ENCODE measurements around the gene LITAFD.
"Not testable (repeated sequence)": the region's sequence is repeated elsewhere in the genome, so short reads cannot be mapped to it uniquely, and the experiment has no call there.

LITAFD gene

DNA sequence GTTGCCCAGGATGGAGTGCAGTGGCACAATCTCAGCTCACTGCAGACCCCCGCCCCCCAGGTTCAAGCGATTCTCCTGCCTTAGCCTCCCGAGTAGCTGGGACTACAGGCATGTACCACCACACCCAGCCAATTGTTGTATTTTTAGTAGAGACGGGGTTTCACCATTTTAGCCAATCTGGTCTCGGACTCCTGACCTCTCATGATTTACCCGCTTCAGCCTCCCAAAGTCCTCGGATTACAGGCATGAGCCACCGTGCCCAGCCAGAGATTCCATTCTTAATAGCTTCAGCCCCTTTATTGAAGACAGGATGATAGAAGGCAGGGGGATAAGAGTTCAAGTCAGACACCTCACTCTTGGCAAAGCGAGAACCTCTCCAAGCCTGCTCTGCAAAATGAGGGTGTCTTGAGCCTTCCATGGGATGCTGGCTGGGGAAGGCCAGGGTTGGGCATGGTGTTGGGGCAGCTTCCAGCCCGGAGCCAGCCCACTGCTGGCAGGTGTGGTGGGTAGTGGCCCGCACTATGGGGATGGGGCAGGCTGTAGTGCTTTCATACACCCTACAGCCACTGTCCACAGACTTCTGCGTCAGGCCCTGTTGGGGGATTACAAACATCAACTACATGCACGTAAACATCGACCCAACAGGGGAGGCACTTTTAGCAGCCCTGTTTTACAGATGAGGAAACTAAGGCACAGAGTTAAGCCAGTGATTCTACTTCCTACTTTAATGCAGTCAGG, 16.8 kb upstream of the LITAFD start:
- no peak overlapping the region for H3K27ac Mint-ChIP-seq
- no peak overlapping the region for H3K4me3 Mint-ChIP-seq
- ATAC-seq, result no peak
- peaks cover 11% of the 10 kb centered on the region for H3K36me3 Mint-ChIP-seq
- no peaks in the 10 kb centered on the region for H3K9me3 Mint-ChIP-seq
- H3K4me1 Mint-ChIP-seq, result peaks cover 76% of the 10 kb centered on the region
- H3K27me3 Mint-ChIP-seq, result no peaks in the 10 kb centered on the region

DNA sequence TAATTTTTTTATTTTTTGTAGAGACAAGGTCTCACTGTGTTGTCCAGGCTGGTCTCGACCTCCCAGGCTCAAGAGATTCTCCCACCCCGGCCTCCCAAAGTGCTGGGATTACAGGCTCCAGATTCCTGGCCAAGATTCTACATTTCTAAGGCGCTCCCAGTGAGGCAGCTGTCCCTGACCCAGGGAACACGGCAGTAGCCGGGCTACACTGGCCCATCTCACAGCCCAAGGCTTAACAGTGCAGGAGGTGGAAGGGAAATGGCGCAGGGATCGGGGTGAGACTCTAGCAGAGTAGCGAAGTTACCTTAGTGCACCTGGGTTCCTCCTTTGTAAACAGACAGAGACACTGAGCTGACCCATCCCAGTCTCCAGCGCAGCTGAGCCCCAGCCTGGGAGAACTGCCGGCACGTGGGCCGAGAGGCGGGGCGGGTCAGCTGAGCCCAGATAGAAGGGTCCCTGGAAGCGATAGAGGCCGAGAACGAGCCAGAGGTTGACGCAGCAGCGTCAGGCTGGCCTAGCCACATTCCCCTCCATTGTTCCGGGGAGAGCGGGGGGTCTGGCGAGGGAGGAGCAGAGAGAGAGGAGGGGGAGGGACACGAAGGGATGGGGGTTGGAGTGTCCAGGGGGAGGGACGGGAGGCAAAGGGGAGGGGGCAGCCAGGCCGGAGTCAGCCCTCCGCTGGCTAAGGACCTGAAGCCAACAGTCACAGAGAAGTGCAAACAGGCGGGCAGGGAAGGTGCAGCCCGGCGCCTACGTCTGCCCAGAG, 15.8 kb upstream of the LITAFD start:
- Mint-ChIP-seq H3K27me3 (no peaks in the 10 kb centered on the region), H3K36me3 (peaks cover 9% of the 10 kb centered on the region), H3K27ac (no peak overlapping the region), H3K4me3 (peak overlapping the region; percentile 75), H3K9me3 (no peaks in the 10 kb centered on the region), H3K4me1 (peaks cover 77% of the 10 kb centered on the region)
- ATAC-seq, result no peak

DNA sequence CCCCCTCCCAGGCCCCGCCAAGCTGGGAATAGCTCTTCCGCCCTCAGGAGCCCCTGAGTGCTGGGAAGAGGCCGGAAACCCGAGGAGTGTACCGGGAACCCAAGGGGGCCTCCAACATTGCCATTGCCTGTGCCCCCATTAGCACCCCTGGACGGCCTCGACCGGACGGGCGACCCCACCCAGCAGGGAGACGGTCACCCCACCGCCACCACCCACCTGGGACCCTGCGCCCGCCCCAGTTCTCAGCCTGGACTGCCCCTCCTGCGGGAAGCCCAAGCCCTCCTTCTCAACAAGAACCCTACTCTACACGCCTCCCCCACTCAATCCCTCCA, 15.3 kb upstream of the LITAFD start:
- peaks cover 6% of the 10 kb centered on the region for H3K36me3 Mint-ChIP-seq
- H3K27ac Mint-ChIP-seq, result peak overlapping the region; percentile 82
- H3K4me3 Mint-ChIP-seq, result peak overlapping the region; percentile 96
- no peak for ATAC-seq
- H3K9me3 Mint-ChIP-seq, result no peaks in the 10 kb centered on the region
- peaks cover 74% of the 10 kb centered on the region for H3K4me1 Mint-ChIP-seq
- H3K27me3 Mint-ChIP-seq, result no peaks in the 10 kb centered on the region

DNA sequence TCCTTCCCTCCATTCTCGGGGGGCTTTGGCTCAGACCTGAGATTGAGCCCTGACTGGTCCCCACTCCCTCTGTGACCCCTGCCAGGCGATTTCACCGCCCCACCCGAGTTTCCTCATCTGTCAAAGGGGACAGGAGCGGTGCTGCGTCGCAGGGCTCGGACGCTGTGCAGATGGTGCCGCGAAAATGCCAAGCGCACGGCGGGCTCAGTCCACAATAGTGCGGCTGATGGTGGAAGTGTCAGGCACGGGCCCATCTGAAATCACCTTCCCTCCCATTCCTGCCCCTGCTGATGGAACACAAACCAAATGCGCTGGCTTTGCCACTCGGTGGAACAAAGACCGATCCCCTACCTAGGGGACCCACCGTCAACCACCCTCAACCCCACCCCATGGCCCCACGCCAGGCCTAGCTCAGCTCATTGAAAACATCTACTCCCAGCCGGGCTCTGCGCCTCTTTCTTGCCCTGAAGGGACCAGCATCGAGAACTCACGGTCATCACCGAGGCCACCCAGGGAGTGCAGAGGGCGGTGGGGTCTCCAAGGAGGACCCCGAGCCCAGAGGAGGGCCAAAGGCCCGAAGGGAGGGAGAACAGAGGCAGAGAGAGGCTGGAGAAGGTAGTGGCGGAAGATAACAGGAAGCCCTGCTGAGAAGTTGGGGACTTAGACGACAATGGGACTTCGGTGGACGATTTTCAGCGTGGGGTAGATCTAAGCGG, 14.8 kb upstream of the LITAFD start:
- H3K27me3 Mint-ChIP-seq, result no peaks in the 10 kb centered on the region
- ATAC-seq, result no peak

DNA sequence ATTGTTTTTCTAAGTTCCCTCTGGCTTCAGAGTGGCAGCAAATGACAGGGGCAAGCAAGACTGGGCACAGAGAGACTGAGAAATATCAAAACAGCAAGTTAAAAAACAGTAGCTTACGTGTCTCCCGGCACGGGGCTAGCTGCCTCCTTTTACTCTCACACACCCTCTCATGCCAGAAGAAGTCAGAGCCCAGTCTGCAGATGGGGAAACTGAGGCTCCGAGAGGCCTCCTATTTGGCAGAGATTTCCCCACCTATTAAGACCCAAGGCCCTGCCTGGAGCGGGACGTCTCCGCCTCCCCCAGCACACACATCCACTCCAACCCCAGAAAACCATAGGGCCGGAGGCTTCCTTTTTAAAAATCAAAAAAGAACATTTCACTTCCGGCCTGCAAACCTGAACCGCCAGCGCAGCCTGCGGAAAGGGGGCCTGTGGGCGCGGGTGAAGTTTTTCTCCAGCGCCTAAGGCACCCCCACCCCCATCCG, 14.2 kb upstream of the LITAFD start:
- Mint-ChIP-seq H3K4me1 (peaks cover 67% of the 10 kb centered on the region), H3K4me3 (peak overlapping the region; percentile 96), H3K27ac (peak overlapping the region; percentile 82), H3K36me3 (peaks cover 6% of the 10 kb centered on the region), H3K27me3 (no peaks in the 10 kb centered on the region), H3K9me3 (no peaks in the 10 kb centered on the region)
- no peak for ATAC-seq

More for the DNA sequence above, 14.8 kb upstream of the LITAFD start:
- Mint-ChIP-seq H3K36me3 (peaks cover 6% of the 10 kb centered on the region), H3K4me1 (peaks cover 71% of the 10 kb centered on the region), H3K9me3 (no peaks in the 10 kb centered on the region), H3K27ac (peak overlapping the region; percentile 82), H3K4me3 (peak overlapping the region; percentile 96)

DNA sequence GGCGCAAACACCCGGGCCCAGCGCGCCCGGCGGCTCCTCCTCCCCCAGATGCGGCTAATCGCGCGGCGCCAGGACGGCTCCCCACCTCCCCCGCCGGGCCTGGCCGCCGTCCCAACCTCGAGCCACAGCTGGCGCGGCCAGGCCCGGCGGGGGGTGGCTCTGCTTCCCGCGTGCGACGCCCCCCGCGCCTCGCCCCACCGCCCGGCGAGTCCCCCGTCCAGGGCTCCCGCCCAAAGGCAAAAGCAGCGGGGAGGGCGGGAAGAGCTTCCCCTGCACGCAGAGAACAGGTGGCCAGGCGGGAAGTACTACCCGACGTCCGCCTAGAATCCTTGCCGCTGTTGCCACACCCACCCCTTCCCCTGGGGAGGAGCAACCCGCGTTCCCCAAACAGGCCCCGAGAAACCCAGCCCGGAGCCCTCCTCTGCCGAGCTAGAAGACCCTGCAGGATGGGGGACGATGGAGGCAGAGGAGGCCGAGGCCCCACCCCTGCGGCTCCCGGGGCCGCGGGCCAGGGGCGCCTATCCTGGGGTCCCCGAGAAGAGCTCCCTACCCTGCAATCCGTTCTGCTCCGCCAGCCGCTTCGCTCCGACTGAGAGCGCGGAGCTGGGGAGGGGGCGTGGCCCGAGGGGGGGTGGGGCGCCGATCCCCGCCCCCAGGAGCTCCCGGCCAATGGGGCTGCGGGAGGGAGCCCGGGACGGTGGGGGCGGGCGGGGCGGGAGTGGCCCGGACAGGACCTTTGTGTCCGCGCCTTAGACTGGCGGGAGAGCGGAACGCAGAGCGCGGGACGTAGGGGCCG, 13.5 kb upstream of the LITAFD start, which contains the start of gene CARHSP1:
Gene CARHSP1, minus strand, starts transcription at position 591 of the 796 bp plus-strand sequence. CDS start 9,678 bp downstream, outside the sequence.
- Mint-ChIP-seq H3K9me3 (no peaks in the 10 kb centered on the region), H3K36me3 (peaks cover 6% of the 10 kb centered on the region), H3K4me1 (peaks cover 67% of the 10 kb centered on the region), H3K27ac (peak within 1 kb of the TSS; percentile 82), H3K4me3 (peak within 1 kb of the TSS; percentile 96), H3K27me3 (no peaks in the 10 kb centered on the region)
- ATAC-seq, result peak; percentile 89

DNA sequence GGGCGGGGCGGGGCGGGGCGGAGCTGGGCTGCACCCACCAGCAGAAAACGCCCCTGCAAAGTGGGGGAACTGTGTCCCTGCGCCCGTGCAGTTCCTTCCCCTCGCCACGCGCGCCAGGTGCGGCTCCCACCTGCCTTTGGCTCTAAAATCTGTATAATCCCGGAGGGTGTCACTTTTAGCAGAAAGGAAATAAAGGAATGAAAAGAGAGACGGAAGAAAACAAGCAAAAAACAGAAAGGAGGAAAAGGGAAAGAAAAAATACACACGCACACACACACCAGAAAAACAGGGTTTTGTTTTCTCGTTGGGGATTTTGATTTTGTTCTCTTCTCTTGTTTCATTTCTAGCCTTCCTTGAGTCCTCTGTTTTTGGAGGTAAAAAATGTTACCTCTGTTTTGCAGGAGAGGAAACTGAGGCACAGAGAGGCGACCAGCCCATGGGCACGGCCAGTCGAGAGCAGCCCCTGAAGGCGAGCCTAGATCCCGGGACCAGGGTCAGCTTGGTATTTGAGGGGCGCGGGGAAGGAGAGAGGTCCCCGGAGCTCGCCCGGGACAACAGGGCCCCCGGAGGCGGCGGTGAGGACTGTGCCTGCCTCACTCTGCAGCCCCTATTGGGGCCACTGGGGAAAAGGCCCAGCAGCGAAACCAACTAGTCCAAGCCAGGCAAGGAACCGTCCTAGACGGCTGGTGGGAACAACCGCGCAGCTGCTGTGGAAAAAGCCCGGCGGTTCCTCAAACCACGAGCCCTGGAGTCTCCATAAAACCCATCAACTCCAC, 12.8 kb upstream of the LITAFD start:
- no peak for ATAC-seq
- no peaks in the 10 kb centered on the region for H3K27me3 Mint-ChIP-seq
- H3K4me1 Mint-ChIP-seq, result peaks cover 61% of the 10 kb centered on the region
- no peaks in the 10 kb centered on the region for H3K9me3 Mint-ChIP-seq
- peak overlapping the region; percentile 96 for H3K4me3 Mint-ChIP-seq
- H3K36me3 Mint-ChIP-seq, result peaks cover 6% of the 10 kb centered on the region
- peak overlapping the region; percentile 82 for H3K27ac Mint-ChIP-seq

DNA sequence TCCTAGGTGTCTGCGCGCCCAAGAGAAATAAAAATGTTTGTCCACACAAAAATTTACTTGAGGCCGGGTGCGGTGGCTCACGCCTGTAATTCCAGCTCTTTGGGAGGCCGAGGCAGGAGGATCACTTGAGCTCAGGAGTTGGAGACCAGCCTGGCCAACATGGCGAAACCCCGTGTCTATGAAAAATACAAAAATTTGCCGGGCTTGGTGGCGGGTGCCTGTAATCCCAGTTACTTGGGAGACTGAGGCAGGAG, 12.2 kb upstream of the LITAFD start:
- H3K9me3 Mint-ChIP-seq, ATAC-seq, H3K27me3 Mint-ChIP-seq, H3K36me3 Mint-ChIP-seq, H3K4me3 Mint-ChIP-seq: not testable (repeated sequence)
- peaks cover 56% of the 10 kb centered on the region for H3K4me1 Mint-ChIP-seq
- peak overlapping the region; percentile 82 for H3K27ac Mint-ChIP-seq

DNA sequence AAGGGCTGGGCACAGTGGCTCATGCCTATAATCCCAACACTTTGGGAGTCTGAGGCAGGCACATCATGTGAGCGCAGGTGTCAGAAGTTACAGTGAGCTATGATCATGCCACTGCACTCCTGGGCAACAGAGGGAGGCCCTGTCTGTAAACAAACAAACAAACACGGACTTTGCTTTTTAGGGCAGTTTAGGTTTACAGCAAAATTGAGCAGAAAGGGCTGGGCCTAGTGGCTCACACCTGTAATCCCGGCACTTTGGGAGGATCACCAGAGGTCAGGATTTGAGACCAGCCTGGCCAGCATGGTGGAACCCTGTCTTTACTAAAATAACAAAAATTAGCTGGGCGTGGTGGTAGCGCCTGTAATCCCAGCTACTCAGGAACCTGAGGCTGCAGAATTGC, 10.1 kb upstream of the LITAFD start:
- Mint-ChIP-seq H3K27me3 (no peaks in the 10 kb centered on the region), H3K9me3 (no peaks in the 10 kb centered on the region), H3K4me1 (peaks cover 35% of the 10 kb centered on the region), H3K4me3 (no peak overlapping the region), H3K27ac (no peak overlapping the region), H3K36me3 (peaks cover 5% of the 10 kb centered on the region)
- no peak for ATAC-seq

DNA sequence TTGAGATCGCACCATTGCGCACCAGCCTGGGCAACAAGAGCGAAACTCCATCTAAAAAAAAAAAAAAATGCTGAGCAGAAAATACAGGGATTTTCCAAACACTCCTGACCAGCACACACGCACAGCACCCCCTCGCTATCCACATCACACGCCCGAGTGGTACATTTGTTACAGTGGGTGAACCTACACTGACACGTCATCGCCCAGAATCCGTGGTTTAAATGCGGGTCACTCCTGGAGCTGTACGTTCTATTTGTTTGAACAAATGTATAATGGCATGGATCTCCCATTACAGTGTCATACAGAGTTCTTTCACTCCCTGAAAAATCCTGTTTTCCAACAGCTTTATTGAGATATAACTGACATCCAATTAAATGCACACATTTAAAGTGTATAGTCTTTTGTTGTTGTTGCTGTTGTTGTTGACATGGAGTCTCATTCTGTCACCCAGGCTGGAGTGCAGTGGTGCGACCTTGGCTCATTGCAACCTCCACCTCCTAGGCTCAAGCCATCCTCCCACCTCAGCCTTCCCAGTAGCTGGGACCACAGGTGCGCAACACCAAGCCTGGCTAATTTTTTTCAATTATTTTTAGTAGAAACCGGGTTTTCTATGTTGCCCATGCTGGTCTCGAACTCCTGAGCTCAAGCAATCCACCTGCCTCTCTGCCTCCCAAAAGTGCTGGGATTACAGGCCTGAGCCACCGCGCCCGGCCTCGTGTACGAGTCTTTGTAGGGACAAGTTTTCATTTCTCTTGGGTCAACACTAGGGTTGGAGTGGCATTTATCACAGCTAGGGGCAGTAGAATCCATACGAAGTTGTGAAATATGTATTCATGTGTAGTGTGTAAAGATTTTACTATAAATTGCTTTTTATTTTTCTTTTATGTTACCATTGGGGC, 8.9 kb upstream of the LITAFD start:
- H3K27ac Mint-ChIP-seq, result no peak overlapping the region
- H3K4me3 Mint-ChIP-seq, result no peak overlapping the region
- H3K36me3 Mint-ChIP-seq, result no peaks in the 10 kb centered on the region
- H3K4me1 Mint-ChIP-seq, result peaks cover 26% of the 10 kb centered on the region
- no peaks in the 10 kb centered on the region for H3K9me3 Mint-ChIP-seq
- ATAC-seq, result no peak
- H3K27me3 Mint-ChIP-seq, result no peaks in the 10 kb centered on the region

DNA sequence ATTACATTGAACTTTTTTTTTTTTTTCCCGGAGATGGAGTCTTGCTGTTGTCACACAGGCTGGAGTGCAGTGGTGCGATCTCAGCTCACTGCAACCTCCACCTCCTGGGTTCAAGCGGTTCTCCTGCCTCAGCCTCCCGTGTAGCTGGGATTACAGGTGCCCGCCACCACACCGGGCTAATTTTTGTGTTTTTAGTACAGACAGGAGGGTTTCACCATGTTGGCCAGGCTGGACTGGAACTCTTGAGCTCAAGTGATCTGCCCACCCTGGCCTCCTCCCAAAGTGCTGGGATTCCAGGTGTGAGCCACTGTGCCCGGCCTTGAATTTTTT, 8.3 kb upstream of the LITAFD start:
- not testable (repeated sequence) for H3K27me3 Mint-ChIP-seq, ATAC-seq, H3K4me3 Mint-ChIP-seq, H3K36me3 Mint-ChIP-seq, H3K27ac Mint-ChIP-seq, H3K9me3 Mint-ChIP-seq
- peaks cover 32% of the 10 kb centered on the region for H3K4me1 Mint-ChIP-seq

DNA sequence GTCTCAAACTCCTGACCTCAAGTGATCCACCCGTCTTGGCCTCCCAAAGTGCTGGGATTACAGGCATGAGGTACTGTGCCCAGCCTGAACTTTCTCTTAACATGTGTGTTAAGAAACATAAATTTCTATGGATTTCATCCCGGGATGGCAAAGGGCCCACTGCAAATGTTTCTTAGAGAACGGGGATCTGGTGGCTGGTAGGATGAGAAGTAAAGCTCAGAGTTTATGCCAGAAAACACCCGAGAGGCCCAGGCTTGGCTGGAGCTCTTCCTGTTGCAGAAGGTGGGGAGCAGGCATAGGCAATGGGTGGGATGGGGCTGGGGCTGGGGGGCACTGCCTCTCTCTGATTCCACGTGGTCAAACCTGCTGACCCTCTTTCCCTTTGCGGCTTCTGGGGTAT, 7.8 kb upstream of the LITAFD start:
- Mint-ChIP-seq H3K36me3 (no peaks in the 10 kb centered on the region), H3K27ac (no peak overlapping the region), H3K27me3 (no peaks in the 10 kb centered on the region), H3K4me3 (no peak overlapping the region), H3K9me3 (no peaks in the 10 kb centered on the region), H3K4me1 (peaks cover 27% of the 10 kb centered on the region)
- ATAC-seq, result no peak

DNA sequence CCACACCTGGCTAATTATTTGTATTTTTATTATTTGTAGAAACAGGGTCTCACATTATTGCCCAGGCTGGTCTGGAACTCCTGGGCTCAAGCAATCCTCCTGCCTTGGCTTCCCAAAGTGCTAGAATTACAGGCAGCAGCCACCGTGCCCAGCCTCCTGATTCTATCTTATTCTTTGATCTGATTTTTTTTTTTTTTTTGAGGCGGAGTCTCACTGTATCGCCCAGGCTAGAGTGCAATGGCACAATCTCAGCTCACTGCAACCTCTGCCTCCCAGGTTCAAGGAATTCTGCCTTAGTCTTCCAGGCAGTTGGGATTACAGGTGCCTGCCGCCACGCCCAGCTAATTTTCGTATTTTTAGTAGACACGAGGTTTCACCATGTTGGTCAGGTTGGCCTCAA, 6.8 kb upstream of the LITAFD start:
- H3K27me3 Mint-ChIP-seq, H3K9me3 Mint-ChIP-seq, H3K36me3 Mint-ChIP-seq, H3K4me3 Mint-ChIP-seq, H3K27ac Mint-ChIP-seq, ATAC-seq: not testable (repeated sequence)
- peaks cover 24% of the 10 kb centered on the region for H3K4me1 Mint-ChIP-seq
